Measurements from ENCODE around the gene CFL1. TPM values are rescaled to one million over a fixed set of nuclear protein-coding genes. Genes with fewer than 3 reads are reported as not detected.
A peak's percentile ranks its signal among the peaks of the same experiment; 100 is the strongest.

Gene CFL1
- total and polyA plus RNA-seq, 2 of the 8 experiments (the other 6 are each of a cell fraction or from before 2014, with no cell fraction given) = 1,252 to 1,365 TPM

- TF ChIP-seq USF2 (IDR thresholded peaks at IDR 0.05; ENCODE audit: low read length) = no peak
- TF ChIP-seq FOSL1 (IDR thresholded peaks at IDR 0.05; ENCODE audit: insufficient read depth, low read depth, low read length) = no peak
- TF ChIP-seq JUND (IDR thresholded peaks at IDR 0.05; ENCODE audit: low read length) = peak; percentile 66
- no peak for TF ChIP-seq SIX5 (IDR thresholded peaks at IDR 0.05; ENCODE audit: low read depth, low read length)
- no peak for TF ChIP-seq KDM5A (IDR thresholded peaks at IDR 0.05; ENCODE audit: low read length)
- no peak for TF ChIP-seq SP4 (IDR thresholded peaks at IDR 0.05; ENCODE audit: low read length)
- TF ChIP-seq SRF (IDR thresholded peaks at IDR 0.05; ENCODE audit: low read depth, low read length) = peak; percentile 96
- no peak for TF ChIP-seq SP2 (IDR thresholded peaks at IDR 0.05; ENCODE audit: low read length)
- no peak for TF ChIP-seq CHD7 (IDR thresholded peaks at IDR 0.05; ENCODE audit: insufficient replicate concordance, low read length)
- TF ChIP-seq GTF2F1 (IDR thresholded peaks at IDR 0.05; ENCODE audit: borderline replicate concordance, low read depth, low read length) = no peak
Observed at GRCh38 chr11:65900125-65900898, 42.3 kb upstream of the CFL1 start, which contains the start of gene FOSL1 (continued).

Measured in H1 (cell line).